Suppressor macrophage treated with lipopolysaccharide for 4 hours (primary cell): ENCODE measurements around the gene TLK2.

Experiments used
- DNase-seq: peaks from one replicate; pipeline ENCODE4 v3.0.0-alpha.2; 2020

The TLK2 gene

GRCh38 chr17:62658136-62658920, 179.7 kb downstream of the TLK2 start:
- DNase-seq = no peak

DNA sequence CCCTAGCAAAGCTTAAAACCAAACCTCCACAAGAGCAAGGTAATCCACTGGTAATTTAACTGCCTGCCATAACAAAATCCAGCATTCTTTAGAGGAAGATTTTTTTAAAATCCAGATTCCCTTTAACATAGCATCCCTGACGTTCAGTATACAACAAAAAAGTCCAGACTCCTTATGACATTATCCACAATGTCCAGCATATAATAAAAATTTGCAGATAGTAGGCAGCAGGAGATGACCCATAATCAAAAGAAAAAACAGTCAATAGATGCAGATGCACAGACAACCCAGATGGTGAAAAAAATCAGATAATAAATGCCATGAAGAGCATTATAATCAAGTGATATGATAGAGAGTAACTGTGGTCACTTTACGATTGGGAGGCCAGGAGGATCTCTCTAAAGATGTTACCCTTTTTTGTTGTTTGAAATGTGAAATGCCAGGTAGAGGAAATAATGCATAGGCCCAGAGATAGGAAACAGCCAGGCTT, 182.0 kb downstream of the TLK2 start:
- no peak for DNase-seq

DNA sequence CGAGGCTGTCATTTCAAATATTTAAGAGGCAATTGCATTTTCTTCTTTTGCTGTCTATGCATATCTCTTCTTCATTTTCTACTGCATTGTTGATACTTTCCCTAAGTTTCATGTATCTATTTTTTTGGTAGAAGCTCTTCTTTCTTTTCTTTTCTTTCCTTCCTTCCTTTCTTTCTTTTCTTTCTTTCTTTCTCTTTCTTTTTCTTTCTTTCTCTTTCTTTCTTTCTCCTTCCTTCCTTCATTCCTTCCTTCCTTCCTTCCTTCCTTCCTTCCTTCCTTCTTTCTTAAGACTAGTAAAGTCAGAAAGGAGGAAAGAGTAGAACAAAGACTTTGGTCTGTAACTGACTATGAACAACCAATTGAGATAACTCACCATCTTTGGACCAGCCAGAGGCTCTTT, 182.7 kb downstream of the TLK2 start:
- DNase-seq = no peak

DNA sequence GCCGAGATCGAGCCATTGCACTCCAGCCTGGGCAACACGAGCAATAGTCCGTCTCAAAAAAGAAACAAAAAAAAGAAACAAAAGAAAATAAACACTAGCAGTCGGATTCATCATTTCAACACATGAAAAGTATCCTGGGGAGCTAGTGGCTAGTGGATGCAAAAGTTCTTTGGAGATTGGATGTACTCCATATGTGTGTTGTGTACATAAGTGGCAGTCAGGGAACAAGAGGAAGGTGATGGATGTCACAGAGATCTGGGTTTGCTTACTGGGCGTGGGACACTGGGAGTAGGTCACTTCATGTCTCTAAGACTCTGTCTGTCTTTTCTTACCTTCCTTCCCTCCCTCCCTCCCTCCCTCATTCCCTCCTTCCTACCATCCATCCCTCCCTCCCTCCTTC, 184.2 kb downstream of the TLK2 start:
- no peak for DNase-seq
